Subcutaneous abdominal adipose tissue (tissue), 5 donors: Measurements from ENCODE around the gene BUD13.

Experiments
- H3K27ac ChIP-seq: one replicate; pipeline ENCODE4 v1.7.0; 2013; ENCODE audit warnings: low read depth, mild to moderate bottlenecking, inconsistent platforms, low read length, moderate library complexity
- H3K27me3 ChIP-seq, 5 donors: one replicate each; pipeline ENCODE4 v1.7.0; 2013; ENCODE audit warnings: low read length in 5 of 5, inconsistent platforms in 1 of 5; ENCODE audit not compliant: control insufficient read depth in 5 of 5, insufficient read depth in 4 of 5
- H3K36me3 ChIP-seq, 5 donors: one replicate each; pipeline ENCODE4 v1.7.0; 2013; ENCODE audit warnings: low read length in 5 of 5; ENCODE audit not compliant: control insufficient read depth in 5 of 5, insufficient read depth in 5 of 5
- H3K4me1 ChIP-seq, 5 donors: one replicate each; pipeline ENCODE4 v1.7.0; 2013; ENCODE audit warnings: low read length in 5 of 5, mild to moderate bottlenecking in 3 of 5, moderate library complexity in 1 of 5; ENCODE audit not compliant: control insufficient read depth in 5 of 5, insufficient read depth in 5 of 5
- H3K4me3 ChIP-seq, 5 donors: one replicate each; pipeline ENCODE4 v1.7.0; 2013; ENCODE audit warnings: low read length in 5 of 5, low read depth in 1 of 5
- H3K9ac ChIP-seq, 5 donors: one replicate each; pipeline ENCODE4 v1.7.0; 2013; ENCODE audit warnings: low read length in 5 of 5, mild to moderate bottlenecking in 4 of 5, moderate library complexity in 3 of 5
- H3K9me3 ChIP-seq, 5 donors: one replicate each; pipeline ENCODE4 v1.7.0; 2013; ENCODE audit warnings: low read length in 5 of 5; ENCODE audit not compliant: control insufficient read depth in 5 of 5
- donor health status: healthy.
- donor health status: healthy.
- donor health status: healthy.
- donor health status: healthy.
- donor health status: healthy.

BUD13 gene

DNA sequence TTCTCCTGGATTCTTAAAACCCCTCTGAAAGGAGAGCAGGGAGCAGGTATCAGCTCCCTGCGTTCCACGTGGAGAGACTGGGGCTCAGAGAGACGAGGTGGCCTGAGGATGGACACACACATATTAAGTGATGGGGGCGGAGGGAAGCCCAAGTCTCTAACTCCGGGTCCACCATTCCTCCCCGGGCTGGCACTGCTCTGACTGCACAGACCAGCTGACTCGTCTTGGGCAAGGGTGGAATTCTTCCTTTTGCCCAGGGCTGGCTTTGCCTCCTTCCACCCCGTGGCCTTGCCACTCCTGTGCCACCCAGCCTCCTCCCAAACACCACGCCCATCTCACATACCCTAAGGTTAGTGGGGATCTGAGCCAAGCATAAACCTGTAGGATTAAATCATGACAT lies 65.0 kb downstream of the BUD13 start:
- Histone ChIP-seq H3K36me3 (no peaks in the 10 kb centered on the region), H3K27me3 (peaks cover 10 to 32% (median 24%) of the 10 kb centered on the region in 5 donors), H3K4me3 (no peak overlapping the region), H3K27ac (no peak overlapping the region), H3K4me1 (no peaks in the 10 kb centered on the region), H3K9ac (no peak overlapping the region), H3K9me3 (no peaks in the 10 kb centered on the region)

DNA sequence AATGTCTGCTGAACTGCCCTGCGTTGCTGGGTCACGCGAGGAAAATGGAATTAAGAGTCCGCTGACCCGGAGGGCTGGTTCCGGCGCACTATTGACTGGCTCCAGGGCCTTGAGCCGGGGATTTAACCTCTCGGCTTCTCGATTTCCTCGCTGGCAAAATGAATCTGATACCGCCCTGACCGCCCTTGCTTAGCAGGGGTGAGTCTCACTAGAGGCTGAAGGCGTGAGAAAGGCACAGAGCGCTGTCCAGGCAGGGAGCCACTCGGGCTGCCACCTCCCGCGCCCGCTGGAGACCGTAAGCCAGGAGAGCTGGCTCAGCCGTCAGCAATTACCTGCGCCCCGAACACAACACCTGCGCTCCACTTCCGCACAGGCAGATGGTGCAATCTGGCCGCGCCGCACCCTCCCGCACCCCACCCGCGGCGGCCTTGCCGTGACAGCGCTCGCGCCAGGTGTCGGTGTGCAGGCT lies 65.6 kb downstream of the BUD13 start:
- Histone ChIP-seq H3K4me1 (no peaks in the 10 kb centered on the region), H3K9ac (no peak overlapping the region), H3K27me3 (peaks cover 10 to 30% (median 24%) of the 10 kb centered on the region in 5 donors), H3K9me3 (no peaks in the 10 kb centered on the region), H3K4me3 (no peak overlapping the region), H3K36me3 (no peaks in the 10 kb centered on the region), H3K27ac (no peak overlapping the region)

DNA sequence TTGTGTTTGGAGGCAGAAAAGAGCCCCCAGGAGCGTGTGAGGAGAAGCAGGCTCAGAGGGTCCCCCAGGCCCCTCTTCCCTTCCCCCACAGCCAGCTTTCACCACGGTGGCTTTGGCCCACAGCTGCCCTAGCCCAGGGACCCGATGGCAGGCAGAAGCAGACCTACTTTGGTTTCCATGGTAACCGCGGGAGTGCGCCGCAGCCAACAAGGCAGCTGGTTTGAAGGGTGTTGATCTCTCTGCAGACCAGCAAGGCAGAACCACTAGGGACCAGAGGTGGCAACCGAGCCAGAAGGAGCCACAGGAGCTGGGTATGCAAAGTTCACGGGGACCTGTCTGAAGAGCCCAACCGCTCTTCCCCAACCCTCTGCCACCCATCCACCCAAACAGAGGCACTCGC lies 69.4 kb downstream of the BUD13 start:
- Histone ChIP-seq H3K4me3 (no peak overlapping the region), H3K27ac (no peak overlapping the region), H3K9ac (no peak overlapping the region)

DNA sequence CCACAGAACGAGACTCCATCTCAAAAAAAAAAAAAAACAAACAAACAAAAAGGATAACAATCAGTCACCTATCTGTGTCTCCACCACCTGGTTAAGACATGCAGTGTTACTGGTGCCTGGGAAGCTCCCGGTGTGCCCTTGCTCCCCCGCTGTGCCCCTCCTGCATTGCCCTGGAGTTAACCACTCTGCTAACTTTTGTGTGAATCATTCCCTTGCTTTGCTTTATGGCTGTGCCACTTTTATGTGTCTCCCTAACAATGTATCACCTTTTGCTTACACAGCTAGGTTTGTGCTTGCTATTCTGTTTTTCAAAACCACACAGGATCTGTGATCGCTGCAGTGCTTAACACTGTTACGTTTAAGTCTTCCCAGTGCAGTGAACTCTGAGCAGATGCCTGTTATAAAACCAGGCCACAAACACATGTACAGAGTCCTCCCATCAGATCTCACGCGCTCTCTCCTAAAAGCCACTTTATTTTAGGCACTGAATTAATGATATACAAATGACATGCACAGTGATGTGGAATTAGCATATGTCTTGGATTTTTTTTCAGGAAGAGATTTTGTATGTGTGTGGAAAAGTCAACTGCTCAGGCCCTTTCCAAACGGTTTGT lies 69.9 kb downstream of the BUD13 start:
- Histone ChIP-seq H3K9ac (no peak overlapping the region), H3K9me3 (no peaks in the 10 kb centered on the region), H3K27ac (no peak overlapping the region), H3K4me3 (no peak overlapping the region), H3K27me3 (peaks cover 3 to 11% (median 9%) of the 10 kb centered on the region in 5 donors), H3K36me3 (no peaks in the 10 kb centered on the region), H3K4me1 (no peaks in the 10 kb centered on the region)

More for the DNA sequence above, 69.4 kb downstream of the BUD13 start:
- Histone ChIP-seq H3K27me3 (peaks cover 3 to 12% (median 10%) of the 10 kb centered on the region in 5 donors), H3K36me3 (no peaks in the 10 kb centered on the region), H3K4me1 (no peaks in the 10 kb centered on the region), H3K9me3 (no peaks in the 10 kb centered on the region)

DNA sequence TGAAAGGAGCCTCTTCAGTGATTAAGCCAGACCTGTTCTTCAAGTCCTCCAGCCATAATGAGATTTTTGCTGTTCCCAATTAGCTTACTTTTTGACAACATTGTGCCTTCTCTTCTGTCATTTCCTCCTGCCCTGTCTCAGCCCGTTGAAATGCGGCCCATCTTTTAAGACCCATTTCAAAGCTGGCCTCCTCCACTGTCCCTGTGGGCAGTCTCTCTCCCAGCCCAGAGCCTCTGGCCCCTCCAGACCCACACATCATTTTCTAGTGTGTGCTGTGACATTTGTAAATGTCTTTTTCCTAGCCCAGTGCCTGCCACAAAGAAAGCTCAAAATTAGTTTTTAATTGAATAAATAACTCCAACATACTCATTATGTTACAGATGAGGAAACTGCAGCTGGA lies 70.9 kb downstream of the BUD13 start:
- H3K9me3 ChIP-seq = no peaks in the 10 kb centered on the region
- H3K4me3 ChIP-seq = no peak overlapping the region
- H3K36me3 ChIP-seq = no peaks in the 10 kb centered on the region
- no peak overlapping the region for H3K27ac ChIP-seq
- peaks cover 0 to 4% (median 2%) of the 10 kb centered on the region in 5 donors for H3K27me3 ChIP-seq
- no peaks in the 10 kb centered on the region for H3K4me1 ChIP-seq
- no peak overlapping the region for H3K9ac ChIP-seq

DNA sequence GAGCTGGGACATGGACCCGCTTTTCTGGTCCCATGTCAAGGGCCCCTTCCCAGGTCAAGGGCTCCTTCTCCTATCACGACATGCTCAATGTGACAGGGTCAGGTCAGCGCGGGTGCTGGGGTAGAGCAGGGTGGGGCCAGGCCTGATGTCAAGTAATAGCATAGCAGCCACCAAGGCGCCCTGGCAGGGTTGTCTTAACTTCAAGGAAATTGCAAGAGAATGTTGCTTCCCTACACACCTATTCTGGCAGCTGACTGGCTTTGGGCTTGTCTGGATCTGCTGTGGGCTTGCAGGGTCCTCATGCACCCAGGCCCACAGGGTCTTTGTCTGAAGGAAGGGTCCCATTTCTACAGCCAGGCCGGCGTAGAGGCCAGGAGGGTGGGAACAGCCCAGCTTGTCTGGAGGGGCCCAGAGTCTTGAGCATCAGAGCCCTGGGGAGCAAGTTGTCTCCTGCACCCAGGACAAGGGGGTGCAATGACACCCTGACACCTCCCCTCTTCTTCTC lies 71.4 kb downstream of the BUD13 start:
- Histone ChIP-seq H3K27ac (no peak overlapping the region), H3K4me1 (no peaks in the 10 kb centered on the region), H3K4me3 (no peak overlapping the region), H3K9ac (no peak overlapping the region), H3K9me3 (no peaks in the 10 kb centered on the region), H3K27me3 (peaks cover 0 to 8% (median 5%) of the 10 kb centered on the region in 5 donors), H3K36me3 (no peaks in the 10 kb centered on the region)

DNA sequence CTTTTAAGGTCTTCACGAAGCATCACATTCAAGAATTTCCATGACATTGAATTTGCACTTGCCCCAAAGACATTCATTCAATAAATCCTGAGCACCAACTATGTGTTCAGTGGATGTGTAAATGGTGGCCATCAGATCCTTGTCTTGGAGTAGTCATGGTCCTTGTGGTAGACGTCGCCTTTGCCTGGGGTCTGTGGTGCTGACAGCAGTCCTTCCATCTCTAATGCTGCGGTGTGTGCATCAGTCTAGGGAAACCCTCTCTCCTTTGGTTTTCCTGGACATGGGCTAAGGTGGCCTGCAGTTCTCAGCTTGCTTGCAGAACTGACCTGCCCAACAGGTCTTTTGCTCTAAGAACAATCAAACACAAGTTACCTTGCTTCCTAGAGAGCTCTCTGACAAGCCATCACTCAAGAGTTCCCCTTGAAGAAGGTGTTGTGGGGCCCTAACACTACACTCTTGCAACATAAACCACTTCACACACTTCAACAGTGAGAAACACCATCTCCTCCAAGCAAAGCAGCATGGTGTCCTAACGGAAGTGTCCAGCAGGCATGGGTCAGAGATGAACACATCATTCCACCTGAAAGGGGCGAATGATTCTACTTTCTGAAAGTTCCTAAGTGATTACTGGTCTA lies 72.1 kb downstream of the BUD13 start:
- H3K4me3 ChIP-seq = no peak overlapping the region
- H3K36me3 ChIP-seq = no peaks in the 10 kb centered on the region
- H3K9me3 ChIP-seq = no peaks in the 10 kb centered on the region
- H3K27me3 ChIP-seq = peaks cover 0 to 12% (median 6%) of the 10 kb centered on the region in 5 donors
- H3K27ac ChIP-seq = no peak overlapping the region
- no peak overlapping the region for H3K9ac ChIP-seq
- no peaks in the 10 kb centered on the region for H3K4me1 ChIP-seq
